Activated naive CD4-positive, alpha-beta T cell treated with anti-CD3 and anti-CD28 coated beads for 36 hours (primary cell): ENCODE measurements around the gene GAA. TPM values are rescaled to one million over a fixed set of nuclear protein-coding genes. Genes with fewer than 3 reads are reported as not detected.

ENCODE experiments used
- CTCF ChIA-PET: fragments of 350-600 bp; sonication (Branson Sonifier 250); formaldehyde crosslinking; loops from one replicate; lab custom pipeline; 2021; ENCODE audit warnings: antibody characterized with exemption; lab: Charles Lee
- DNase-seq: peaks from one replicate; pipeline ENCODE4 v3.0.0-alpha.2; 2020
- H3K27ac Mint-ChIP-seq: one replicate; pipeline ENCODE4 v1.8.0; 2021; ENCODE audit warnings: mild to moderate bottlenecking, mixed read lengths
- H3K27me3 Mint-ChIP-seq: one replicate; pipeline ENCODE4 v1.8.0; 2021; ENCODE audit warnings: low read depth, mixed read lengths
- H3K36me3 Mint-ChIP-seq: one replicate; pipeline ENCODE4 v1.8.0; 2021; ENCODE audit warnings: low read depth, mixed read lengths
- H3K4me1 Mint-ChIP-seq: one replicate; pipeline ENCODE4 v1.8.0; 2021; ENCODE audit warnings: low read depth, mixed read lengths
- H3K4me3 Mint-ChIP-seq: one replicate; pipeline ENCODE4 v1.8.0; 2021; ENCODE audit warnings: mild to moderate bottlenecking, moderate library complexity, mixed read lengths
- H3K9me3 Mint-ChIP-seq: one replicate; pipeline ENCODE4 v1.8.0; 2021; ENCODE audit warnings: mixed read lengths
- intact Hi-C: fragments of 100-400 bp; cut with micrococcal nuclease; formaldehyde crosslinking; loops from one replicate; pipeline ENCODE4 v1.15.1; 2023
- total RNA-seq, 2 experiments: library from RNA; stranded (reverse); gene quantifications; one replicate each; pipeline ENCODE4 v1.2.3, GENCODE V29; 2021

Gene GAA
- total RNA-seq, 2 experiments from 2014 or later: 32.1 to 33.2 TPM

DNA sequence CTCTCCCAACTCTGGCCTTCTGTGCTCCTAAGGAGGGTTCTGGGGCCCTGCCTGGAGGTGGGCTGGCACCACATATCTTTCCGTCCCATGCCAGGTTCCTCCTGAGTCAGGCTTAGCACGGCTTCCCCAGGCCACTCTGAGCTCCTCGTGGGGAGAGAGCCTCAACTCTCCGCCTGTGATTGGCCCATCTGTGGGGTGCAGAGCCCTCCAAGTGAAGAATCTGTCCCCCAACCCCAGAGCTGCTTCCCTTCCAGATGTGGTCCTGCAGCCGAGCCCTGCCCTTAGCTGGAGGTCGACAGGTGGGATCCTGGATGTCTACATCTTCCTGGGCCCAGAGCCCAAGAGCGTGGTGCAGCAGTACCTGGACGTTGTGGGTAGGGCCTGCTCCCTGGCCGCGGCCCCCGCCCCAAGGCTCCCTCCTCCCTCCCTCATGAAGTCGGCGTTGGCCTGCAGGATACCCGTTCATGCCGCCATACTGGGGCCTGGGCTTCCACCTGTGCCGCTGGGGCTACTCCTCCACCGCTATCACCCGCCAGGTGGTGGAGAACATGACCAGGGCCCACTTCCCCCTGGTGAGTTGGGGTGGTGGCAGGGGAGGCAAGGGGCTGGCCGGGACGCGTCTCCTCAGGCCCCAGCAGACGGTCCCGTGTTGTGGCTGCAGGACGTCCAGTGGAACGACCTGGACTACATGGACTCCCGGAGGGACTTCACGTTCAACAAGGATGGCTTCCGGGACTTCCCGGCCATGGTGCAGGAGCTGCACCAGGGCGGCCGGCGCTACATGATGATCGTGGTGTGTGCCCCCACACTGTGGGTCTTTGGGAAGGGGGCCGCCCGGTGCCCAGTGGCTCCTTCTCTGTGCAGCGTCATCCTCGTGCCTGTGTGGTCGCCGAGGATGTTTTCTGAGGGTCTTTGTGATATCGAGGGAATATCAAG lies 6.9 kb downstream of the GAA start:
- DNase-seq: no peak
- intact Hi-C loops: no loop called here
- no peaks in the 10 kb centered on the region for H3K9me3 Mint-ChIP-seq
- CTCF ChIA-PET: no interaction called here
- peaks cover 1% of the 10 kb centered on the region for H3K4me1 Mint-ChIP-seq
- H3K27ac Mint-ChIP-seq: no peak overlapping the region
- H3K27me3 Mint-ChIP-seq: no peaks in the 10 kb centered on the region
- no peak overlapping the region for H3K4me3 Mint-ChIP-seq
- H3K36me3 Mint-ChIP-seq: no peaks in the 10 kb centered on the region

DNA sequence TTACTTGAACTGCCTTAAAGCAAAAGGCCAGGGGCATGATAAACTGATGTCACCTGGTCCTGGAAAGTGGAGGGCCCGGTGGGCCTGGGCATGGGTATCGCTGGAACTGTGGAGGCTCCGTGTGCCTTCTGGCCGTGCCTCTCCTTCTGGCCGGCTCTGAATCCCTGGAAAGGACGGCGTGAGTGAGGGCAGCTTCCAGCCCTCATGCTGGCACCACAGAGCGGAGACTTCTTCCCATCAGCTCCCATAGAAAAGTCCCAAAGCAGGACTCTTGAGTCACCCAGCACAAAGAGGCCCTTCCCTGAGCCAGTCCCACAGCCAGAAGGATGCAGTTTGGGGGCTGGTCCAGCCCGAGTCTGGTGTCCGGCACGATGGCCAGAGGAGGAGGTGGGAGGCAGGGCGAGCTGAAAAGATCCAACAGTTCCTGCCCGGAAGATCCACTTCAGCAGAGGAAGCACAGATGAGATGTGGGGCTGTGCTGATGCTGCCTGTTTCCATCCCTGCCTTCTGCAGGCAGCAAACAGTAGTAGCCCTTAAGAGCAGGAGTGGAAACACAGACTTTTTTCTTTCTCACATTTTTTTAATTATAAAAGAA lies 7.8 kb downstream of the GAA start:
- H3K27ac Mint-ChIP-seq: no peak overlapping the region
- no peaks in the 10 kb centered on the region for H3K27me3 Mint-ChIP-seq
- CTCF ChIA-PET: no interaction called here
- no peak overlapping the region for H3K4me3 Mint-ChIP-seq
- H3K36me3 Mint-ChIP-seq: no peaks in the 10 kb centered on the region
- no peaks in the 10 kb centered on the region for H3K4me1 Mint-ChIP-seq
- DNase-seq: no peak
- H3K9me3 Mint-ChIP-seq: no peaks in the 10 kb centered on the region
- intact Hi-C loops: no loop called here

DNA sequence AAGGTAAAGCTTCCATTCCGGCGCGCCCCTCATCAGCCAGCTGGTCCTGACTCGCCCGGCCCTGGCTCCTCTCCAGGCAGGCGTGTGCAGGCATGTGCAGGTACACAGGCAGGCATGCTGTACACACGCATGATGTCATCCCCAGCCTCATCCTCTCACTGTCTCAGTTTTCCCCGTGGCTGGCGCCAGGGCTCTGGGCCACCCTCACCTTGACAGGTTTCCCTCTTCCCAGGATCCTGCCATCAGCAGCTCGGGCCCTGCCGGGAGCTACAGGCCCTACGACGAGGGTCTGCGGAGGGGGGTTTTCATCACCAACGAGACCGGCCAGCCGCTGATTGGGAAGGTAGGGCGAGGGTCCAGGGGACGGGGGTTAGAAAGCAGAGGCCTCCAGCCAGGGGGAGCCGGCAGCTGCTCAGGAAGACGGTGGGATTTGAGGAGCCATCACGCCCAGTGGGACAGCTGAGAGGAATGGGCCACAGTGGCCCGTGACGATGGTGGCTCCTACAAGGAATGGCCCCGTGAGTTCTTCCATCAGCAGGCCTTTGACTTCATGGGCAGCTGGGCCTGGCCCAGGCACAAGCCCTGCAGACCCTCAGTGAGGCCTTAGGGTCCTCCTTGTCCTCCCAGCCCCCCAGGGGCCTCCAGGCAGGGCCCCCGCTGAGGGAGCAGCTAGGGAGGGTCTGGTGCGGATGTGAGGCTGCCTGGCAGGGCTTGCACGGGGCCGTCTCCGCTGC lies 8.5 kb downstream of the GAA start:
- Mint-ChIP-seq H3K36me3 (no peaks in the 10 kb centered on the region), H3K27ac (no peak overlapping the region), H3K4me1 (no peaks in the 10 kb centered on the region), H3K9me3 (no peaks in the 10 kb centered on the region), H3K27me3 (no peaks in the 10 kb centered on the region), H3K4me3 (no peak overlapping the region)
- DNase-seq: no peak
- CTCF ChIA-PET: interaction anchor here (1.4 kb wide), 1 partner anchor 8 kb away, joined by 3 read pairs; the partner anchor contains the start of gene GAA
- intact Hi-C loops: no loop called here

DNA sequence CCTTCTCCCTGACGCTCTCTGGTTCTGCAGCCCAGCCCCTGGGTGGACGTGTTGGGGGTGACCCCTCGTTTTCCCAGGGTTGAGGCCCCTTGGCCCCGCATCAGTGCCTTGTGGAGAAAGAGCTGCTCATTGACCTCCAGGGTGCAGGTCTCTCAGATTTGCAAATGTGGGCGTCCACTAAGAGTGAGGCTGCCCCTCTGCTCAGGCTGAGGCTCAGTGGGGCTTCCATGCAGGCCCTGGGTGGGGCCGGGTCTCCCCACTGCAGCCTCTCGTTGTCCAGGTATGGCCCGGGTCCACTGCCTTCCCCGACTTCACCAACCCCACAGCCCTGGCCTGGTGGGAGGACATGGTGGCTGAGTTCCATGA lies 9.0 kb downstream of the GAA start:
- no peak overlapping the region for H3K4me3 Mint-ChIP-seq
- intact Hi-C loops: no loop called here
- H3K4me1 Mint-ChIP-seq: peaks cover 3% of the 10 kb centered on the region
- H3K36me3 Mint-ChIP-seq: no peaks in the 10 kb centered on the region
- H3K27me3 Mint-ChIP-seq: no peaks in the 10 kb centered on the region
- peaks cover 3% of the 10 kb centered on the region for H3K9me3 Mint-ChIP-seq
- no peak for DNase-seq
- no peak overlapping the region for H3K27ac Mint-ChIP-seq
- CTCF ChIA-PET: interaction anchor here (1.4 kb wide), 1 partner anchor 9 kb away, joined by 3 read pairs; the partner anchor contains the start of gene GAA

DNA sequence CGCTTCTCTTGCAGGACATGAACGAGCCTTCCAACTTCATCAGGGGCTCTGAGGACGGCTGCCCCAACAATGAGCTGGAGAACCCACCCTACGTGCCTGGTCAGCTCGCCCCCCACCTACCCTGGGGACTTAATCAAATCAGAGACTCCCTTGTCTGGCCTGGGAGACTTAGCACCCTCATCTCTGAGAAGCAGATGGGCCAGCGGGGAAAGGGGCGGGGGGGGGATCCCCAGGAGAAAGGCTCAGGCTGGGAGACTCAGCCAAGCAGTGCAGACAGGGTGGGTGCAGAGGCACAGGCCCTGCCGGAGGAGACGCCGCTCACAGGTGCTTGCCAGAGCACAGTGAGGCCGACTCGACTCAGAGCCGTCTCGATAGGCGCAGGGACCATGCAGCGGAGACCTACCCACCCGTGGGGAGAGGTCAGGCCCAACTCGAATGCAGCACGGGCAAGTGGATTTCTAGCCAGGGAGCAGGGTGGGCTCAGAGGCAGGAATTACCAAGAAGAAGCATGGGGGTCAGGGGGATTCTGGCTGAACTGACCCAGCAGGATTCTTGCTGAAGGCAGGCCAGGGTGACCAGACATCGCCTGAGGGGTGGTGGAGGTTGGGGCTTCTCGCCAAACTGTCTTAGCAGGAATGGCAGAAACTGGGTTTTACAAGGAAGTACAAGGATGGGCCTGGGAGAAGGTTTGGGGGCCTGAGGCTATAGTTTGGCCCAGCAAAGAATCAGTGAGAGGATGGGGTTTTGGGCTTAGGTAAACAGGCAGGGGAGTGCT lies 9.7 kb downstream of the GAA start:
- peaks cover 3% of the 10 kb centered on the region for H3K4me1 Mint-ChIP-seq
- no peak for DNase-seq
- intact Hi-C loops: no loop called here
- H3K27ac Mint-ChIP-seq: no peak overlapping the region
- CTCF ChIA-PET: interaction anchor here (1.4 kb wide), 1 partner anchor 10 kb away, joined by 3 read pairs; the partner anchor contains the start of gene GAA
- H3K27me3 Mint-ChIP-seq: no peaks in the 10 kb centered on the region
- no peak overlapping the region for H3K4me3 Mint-ChIP-seq
- no peaks in the 10 kb centered on the region for H3K36me3 Mint-ChIP-seq
- peaks cover 3% of the 10 kb centered on the region for H3K9me3 Mint-ChIP-seq

DNA sequence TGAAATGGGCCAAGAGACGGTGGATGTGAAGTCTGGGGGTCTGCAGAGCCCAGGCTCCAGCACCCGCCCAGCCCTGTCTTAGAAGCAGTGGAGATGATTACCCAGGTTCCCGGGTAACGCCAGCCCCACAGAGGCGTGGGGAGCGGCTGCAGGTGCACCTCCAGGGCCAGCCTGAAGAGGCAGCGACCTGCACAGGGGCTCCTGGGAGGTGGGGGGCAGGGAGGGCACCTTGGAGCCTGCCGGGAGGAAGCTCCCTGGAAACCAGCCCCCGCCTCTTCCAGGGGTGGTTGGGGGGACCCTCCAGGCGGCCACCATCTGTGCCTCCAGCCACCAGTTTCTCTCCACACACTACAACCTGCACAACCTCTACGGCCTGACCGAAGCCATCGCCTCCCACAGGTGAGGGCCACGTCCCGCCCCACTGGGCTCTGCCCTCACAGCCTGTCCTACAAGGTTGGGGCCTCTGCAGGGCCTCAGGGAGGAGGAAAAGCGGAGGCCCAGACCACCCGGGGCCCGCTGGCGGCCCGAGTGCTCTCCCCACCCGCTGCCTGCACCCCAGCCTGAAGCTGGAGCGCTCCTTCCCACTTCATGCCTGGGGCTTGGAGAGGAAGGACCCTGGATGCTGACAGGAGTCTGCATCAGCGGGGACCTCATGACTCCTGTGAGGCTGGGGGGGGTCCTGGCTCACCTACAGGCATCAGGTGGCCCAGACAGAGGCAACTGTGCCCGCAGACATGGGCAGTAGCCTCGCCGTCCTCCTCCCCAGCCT lies 10.5 kb downstream of the GAA start:
- no peak for DNase-seq
- Mint-ChIP-seq H3K27ac (no peak overlapping the region), H3K4me3 (no peak overlapping the region), H3K4me1 (peaks cover 3% of the 10 kb centered on the region), H3K36me3 (no peaks in the 10 kb centered on the region), H3K9me3 (peaks cover 3% of the 10 kb centered on the region), H3K27me3 (no peaks in the 10 kb centered on the region)
- CTCF ChIA-PET: interaction anchor here (0.6 kb wide), 1 partner anchor 10 kb away, joined by 3 read pairs; the partner anchor contains the start of gene GAA
- intact Hi-C loops: no loop called here

DNA sequence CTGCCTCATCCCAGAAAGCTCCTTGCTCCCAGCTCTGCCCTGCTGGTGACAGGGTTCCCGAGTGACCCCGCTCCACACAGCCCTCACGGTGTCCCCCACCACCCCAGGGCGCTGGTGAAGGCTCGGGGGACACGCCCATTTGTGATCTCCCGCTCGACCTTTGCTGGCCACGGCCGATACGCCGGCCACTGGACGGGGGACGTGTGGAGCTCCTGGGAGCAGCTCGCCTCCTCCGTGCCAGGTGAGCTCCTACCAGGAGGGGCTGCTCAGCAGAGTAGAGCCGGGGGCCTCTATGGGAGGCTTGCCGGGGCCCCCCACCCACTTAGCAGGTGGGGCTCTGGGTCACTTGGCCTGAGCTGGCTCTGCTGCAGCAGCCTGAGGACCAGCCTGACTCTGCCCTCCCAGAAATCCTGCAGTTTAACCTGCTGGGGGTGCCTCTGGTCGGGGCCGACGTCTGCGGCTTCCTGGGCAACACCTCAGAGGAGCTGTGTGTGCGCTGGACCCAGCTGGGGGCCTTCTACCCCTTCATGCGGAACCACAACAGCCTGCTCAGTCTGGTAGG lies 11.2 kb downstream of the GAA start:
- H3K4me1 Mint-ChIP-seq: peaks cover 3% of the 10 kb centered on the region
- no peak overlapping the region for H3K4me3 Mint-ChIP-seq
- DNase-seq: no peak
- intact Hi-C loops: no loop called here
- no peaks in the 10 kb centered on the region for H3K36me3 Mint-ChIP-seq
- CTCF ChIA-PET: interaction anchor here (0.6 kb wide), 1 partner anchor 11 kb away, joined by 3 read pairs; the partner anchor contains the start of gene GAA
- peaks cover 3% of the 10 kb centered on the region for H3K9me3 Mint-ChIP-seq
- H3K27me3 Mint-ChIP-seq: no peaks in the 10 kb centered on the region
- H3K27ac Mint-ChIP-seq: no peak overlapping the region

GRCh38 chr17:80113033-80113484 lies 11.7 kb downstream of the GAA start:
- Mint-ChIP-seq H3K9me3 (peaks cover 3% of the 10 kb centered on the region), H3K36me3 (no peaks in the 10 kb centered on the region), H3K27ac (no peak overlapping the region), H3K4me1 (peaks cover 3% of the 10 kb centered on the region), H3K27me3 (no peaks in the 10 kb centered on the region), H3K4me3 (no peak overlapping the region)
- CTCF ChIA-PET: no interaction called here
- intact Hi-C loops: no loop called here
- DNase-seq: no peak

GRCh38 chr17:80114758-80115157 lies 13.4 kb downstream of the GAA start:
- H3K27ac Mint-ChIP-seq: no peak overlapping the region
- H3K4me1 Mint-ChIP-seq: peaks cover 3% of the 10 kb centered on the region
- H3K36me3 Mint-ChIP-seq: no peaks in the 10 kb centered on the region
- peaks cover 3% of the 10 kb centered on the region for H3K9me3 Mint-ChIP-seq
- intact Hi-C loops: no loop called here
- no peak overlapping the region for H3K4me3 Mint-ChIP-seq
- no peaks in the 10 kb centered on the region for H3K27me3 Mint-ChIP-seq
- DNase-seq: no peak
- CTCF ChIA-PET: interaction anchor here (0.6 to 1.9 kb wide), 2 partner anchors 13 to 272 kb away, joined by 3 to 10 read pairs; partner anchors contain the start of gene GAA

DNA sequence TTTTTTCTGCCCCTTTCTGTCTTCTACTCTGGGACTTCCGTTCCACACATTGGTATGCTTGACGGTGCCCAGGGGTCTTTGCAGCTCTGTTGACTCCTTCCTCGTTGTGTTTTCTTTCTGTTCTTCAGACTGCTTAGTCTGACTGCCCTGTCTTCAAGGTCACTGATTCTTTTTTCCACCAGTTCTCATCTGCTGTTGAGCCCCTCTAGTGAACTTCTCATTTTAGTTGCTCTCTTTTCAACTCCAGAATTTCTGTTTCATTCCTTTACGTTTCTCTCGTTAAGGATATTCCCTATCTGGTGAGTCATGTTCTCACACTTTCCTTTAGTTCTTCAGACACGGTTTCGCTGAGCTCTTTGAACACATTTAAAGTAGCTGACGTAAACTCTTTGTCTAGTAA lies 13.8 kb downstream of the GAA start:
- Mint-ChIP-seq H3K27me3 (no peaks in the 10 kb centered on the region), H3K9me3 (peaks cover 3% of the 10 kb centered on the region), H3K27ac (no peak overlapping the region), H3K36me3 (no peaks in the 10 kb centered on the region), H3K4me1 (peaks cover 3% of the 10 kb centered on the region), H3K4me3 (no peak overlapping the region)
- intact Hi-C loops: no loop called here
- CTCF ChIA-PET: interaction anchor here (0.6 to 1.9 kb wide), 3 partner anchors 14 to 272 kb away, joined by 3 to 10 read pairs (median 3); partner anchors contain the start of gene GAA
- DNase-seq: no peak
